Body of pancreas (tissue), 4 donors: Measurements from ENCODE around the gene EPS15.

Source experiments
- POLR2A ChIP-seq, 3 donors: fragments of 450-650 bp; IDR thresholded peaks; one replicate each; pipeline ENCODE4 v1.6.1; 2016; ENCODE audit warnings: antibody characterized with exemption in 3 of 3, mild to moderate bottlenecking in 2 of 3
- TF ChIP-seq, protein P1 (sequence below), 7 experiments: fragments of 450-650 bp in 4 of 7; fragments of 200-600 bp in 3 of 7; sonication (generic) in 3 of 7; IDR thresholded peaks; one replicate each; pipeline ENCODE4 v1.5.1; 2016 to 2019; ENCODE audit warnings: antibody characterized with exemption in 7 of 7

DNA sequence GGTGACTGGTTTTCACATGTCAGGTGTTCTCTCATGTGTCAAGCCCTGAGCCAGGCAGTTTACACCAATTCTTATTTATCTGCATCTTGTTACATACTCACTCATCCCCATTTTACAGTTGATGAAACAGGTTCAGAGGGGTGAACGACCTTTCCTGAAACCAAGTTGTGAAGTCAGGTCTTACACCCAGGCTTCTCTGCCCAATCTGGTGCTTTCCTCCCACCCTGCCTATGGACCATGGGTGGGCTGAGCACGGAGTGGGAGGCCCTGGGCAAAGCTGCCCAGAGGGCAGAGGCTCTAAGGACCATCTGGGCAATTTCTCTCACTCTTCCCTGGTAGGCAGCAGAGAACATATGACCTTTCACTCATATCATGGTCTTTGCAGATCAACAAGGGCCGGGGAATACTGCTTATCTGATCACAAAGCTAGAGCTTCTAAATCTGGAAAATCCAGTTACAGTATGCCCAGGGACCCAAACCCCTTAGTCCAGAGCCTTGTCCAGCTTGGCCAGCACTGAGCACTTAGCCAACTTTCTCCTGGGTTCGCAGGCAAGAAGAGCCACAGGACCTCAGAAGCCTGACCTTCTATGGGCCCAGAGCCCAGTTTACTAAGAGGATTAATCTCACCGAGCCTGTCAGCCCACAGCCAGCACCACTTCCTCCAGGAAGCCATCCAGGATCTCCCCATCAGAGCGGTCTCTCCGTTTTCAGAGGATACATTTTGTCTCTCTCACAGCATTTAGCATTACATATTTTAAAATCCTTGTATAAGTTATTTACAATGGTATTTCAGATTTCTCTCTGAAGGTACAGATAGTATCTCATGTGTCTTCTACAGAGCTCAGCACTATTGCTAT, 172.8 kb downstream of the EPS15 start:
- TF ChIP-seq, protein P1, sequence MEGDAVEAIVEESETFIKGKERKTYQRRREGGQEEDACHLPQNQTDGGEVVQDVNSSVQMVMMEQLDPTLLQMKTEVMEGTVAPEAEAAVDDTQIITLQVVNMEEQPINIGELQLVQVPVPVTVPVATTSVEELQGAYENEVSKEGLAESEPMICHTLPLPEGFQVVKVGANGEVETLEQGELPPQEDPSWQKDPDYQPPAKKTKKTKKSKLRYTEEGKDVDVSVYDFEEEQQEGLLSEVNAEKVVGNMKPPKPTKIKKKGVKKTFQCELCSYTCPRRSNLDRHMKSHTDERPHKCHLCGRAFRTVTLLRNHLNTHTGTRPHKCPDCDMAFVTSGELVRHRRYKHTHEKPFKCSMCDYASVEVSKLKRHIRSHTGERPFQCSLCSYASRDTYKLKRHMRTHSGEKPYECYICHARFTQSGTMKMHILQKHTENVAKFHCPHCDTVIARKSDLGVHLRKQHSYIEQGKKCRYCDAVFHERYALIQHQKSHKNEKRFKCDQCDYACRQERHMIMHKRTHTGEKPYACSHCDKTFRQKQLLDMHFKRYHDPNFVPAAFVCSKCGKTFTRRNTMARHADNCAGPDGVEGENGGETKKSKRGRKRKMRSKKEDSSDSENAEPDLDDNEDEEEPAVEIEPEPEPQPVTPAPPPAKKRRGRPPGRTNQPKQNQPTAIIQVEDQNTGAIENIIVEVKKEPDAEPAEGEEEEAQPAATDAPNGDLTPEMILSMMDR (IDR thresholded peaks at IDR 0.05), result no peak
- TF ChIP-seq POLR2A (IDR thresholded peaks at IDR 0.05), result no peak
